HepG2 (cell line): ENCODE measurements around the gene FER1L5. TPM values are rescaled to one million over a fixed set of nuclear protein-coding genes. Genes with fewer than 3 reads are reported as not detected.

Source experiments
- DRAP1 ChIP-seq: IDR thresholded peaks from 2 replicates; pipeline ENCODE4 v1.6.1; 2016; ENCODE audit warnings: missing genetic modification reagents, missing compliant biosample characterization
- ELF3 ChIP-seq: IDR thresholded peaks from 2 replicates; pipeline ENCODE4 v1.6.1; 2016; ENCODE audit warnings: missing genetic modification reagents, missing compliant biosample characterization
- FOXA3 ChIP-seq: IDR thresholded peaks from 2 replicates; pipeline ENCODE4 v1.6.1; 2016; ENCODE audit warnings: missing genetic modification reagents, missing compliant biosample characterization
- GFI1 ChIP-seq: sonication (generic); formaldehyde crosslinking; IDR thresholded peaks from 2 replicates; pipeline ENCODE4 v1.5.0; 2020; ENCODE audit warnings: missing genetic modification reagents, mild to moderate bottlenecking, borderline replicate concordance
- HNF4A ChIP-seq: sonication (generic); formaldehyde crosslinking; IDR thresholded peaks from 2 replicates; pipeline ENCODE4 v1.4.0; 2020; ENCODE audit warnings: missing genetic modification reagents
- MEIS2 ChIP-seq: sonication (generic); formaldehyde crosslinking; IDR thresholded peaks from 2 replicates; pipeline ENCODE4 v1.9.0; 2021; ENCODE audit warnings: mild to moderate bottlenecking, missing genetic modification reagents
- NFE2L1 ChIP-seq: sonication (generic); formaldehyde crosslinking; IDR thresholded peaks from 2 replicates; pipeline ENCODE4 v1.4.0; 2020; ENCODE audit warnings: missing genetic modification reagents, mild to moderate bottlenecking, borderline replicate concordance
- SNRNP70 ChIP-seq: fragments of 200-400 bp; formaldehyde crosslinking; IDR thresholded peaks from 2 replicates; pipeline ENCODE4 v1.6.1; 2017; ENCODE audit warnings: mild to moderate bottlenecking, low read depth, low read length, moderate library complexity
- TBX2 ChIP-seq: sonication (generic); formaldehyde crosslinking; IDR thresholded peaks from 2 replicates; pipeline ENCODE4 v1.5.0; 2020; ENCODE audit warnings: missing genetic modification reagents, mild to moderate bottlenecking, borderline replicate concordance
- THRA ChIP-seq: sonication (generic); formaldehyde crosslinking; IDR thresholded peaks from 2 replicates; pipeline ENCODE4 v1.4.0; 2020; ENCODE audit warnings: missing genetic modification reagents, borderline replicate concordance
- TOE1 ChIP-seq: sonication (generic); formaldehyde crosslinking; IDR thresholded peaks from 2 replicates; pipeline ENCODE4 v1.4.0; 2020; ENCODE audit warnings: mild to moderate bottlenecking, missing genetic modification reagents
- XRCC5 ChIP-seq: fragments of 200-400 bp; formaldehyde crosslinking; optimal IDR thresholded peaks from 2 replicates; pipeline ENCODE3; 2017; ENCODE audit warnings: mild to moderate bottlenecking, low read length
- ZBTB39 ChIP-seq: sonication (generic); formaldehyde crosslinking; IDR thresholded peaks from 2 replicates; pipeline ENCODE4 v1.5.0; 2020; ENCODE audit warnings: missing genetic modification reagents
- ZBTB7A ChIP-seq: sonication (generic); formaldehyde crosslinking; IDR thresholded peaks from 2 replicates; pipeline ENCODE4 v1.8.0; 2022; ENCODE audit warnings: mild to moderate bottlenecking, missing genetic modification reagents
- ZFP36L1 ChIP-seq: sonication (generic); formaldehyde crosslinking; IDR thresholded peaks from 2 replicates; pipeline ENCODE4 v1.8.0; 2022; ENCODE audit warnings: mild to moderate bottlenecking, missing genetic modification reagents, moderate library complexity
- ZFX ChIP-seq: sonication (generic); formaldehyde crosslinking; IDR thresholded peaks from 2 replicates; pipeline ENCODE4 v1.4.0; 2020; ENCODE audit warnings: mild to moderate bottlenecking, low read depth, missing genetic modification reagents, moderate library complexity
- ZKSCAN5 ChIP-seq: sonication (generic); formaldehyde crosslinking; IDR thresholded peaks from 2 replicates; pipeline ENCODE4 v1.5.1; 2020; ENCODE audit warnings: mild to moderate bottlenecking, missing genetic modification reagents
- ZNF10 ChIP-seq: sonication (generic); formaldehyde crosslinking; IDR thresholded peaks from 2 replicates; pipeline ENCODE4 v1.4.0; 2020; ENCODE audit warnings: mild to moderate bottlenecking, low read depth, missing genetic modification reagents, borderline replicate concordance
- ZNF180 ChIP-seq: sonication (generic); formaldehyde crosslinking; IDR thresholded peaks from 2 replicates; pipeline ENCODE4 v1.4.0; 2020; ENCODE audit warnings: low read depth, missing genetic modification reagents, borderline replicate concordance
- ZNF652 ChIP-seq: IDR thresholded peaks from 2 replicates; pipeline ENCODE4 v1.6.1; 2016; ENCODE audit warnings: low read depth, borderline replicate concordance
- ZNF713 ChIP-seq: sonication (generic); formaldehyde crosslinking; IDR thresholded peaks from 2 replicates; pipeline ENCODE4 v1.4.0; 2020; ENCODE audit warnings: mild to moderate bottlenecking, missing genetic modification reagents
- ZNF768 ChIP-seq: sonication (generic); formaldehyde crosslinking; IDR thresholded peaks from 2 replicates; pipeline ENCODE4 v1.4.0; 2020; ENCODE audit warnings: missing genetic modification reagents
- polyA plus RNA-seq, 8 experiments: library from polyadenylated mRNA; depleted of rRNA in 3 of 8; stranded (reverse) in 7 of 8; unstranded in 1 of 8; fragments of >200 nt; fragmentation: Illumina TruSeq in 4 of 8; extraction: Trizol in 4 of 8; gene quantifications; 2 replicates each; pipeline versions ENCODE4 v1.2.1 to v1.2.3, GENCODE V29; 2011 to 2016; ENCODE audit warnings: low read depth in 4 of 8, missing spikeins in 1 of 8, mixed read lengths in 1 of 8; ENCODE audit not compliant: insufficient read depth in 1 of 8
- total RNA-seq, 5 experiments: library from RNA; depleted of rRNA; stranded (reverse); fragments of >200 nt; fragmentation: Illumina TruSeq; extraction: Trizol; gene quantifications; 2 replicates each; pipeline ENCODE4 v1.2.3, GENCODE V29; 2016; ENCODE audit warnings: low read depth in 1 of 5

FER1L5 gene
- total and polyA plus RNA-seq, 2 of the 13 experiments (the other 11 are each of a cell fraction or from before 2014, with no cell fraction given), result 0.02 to 0.08 TPM

GRCh38 chr2:96685577-96686459, 43.3 kb downstream of the FER1L5 start (continued):
- TF ChIP-seq ZBTB7A, result no peak
- peak; percentile 87 for TF ChIP-seq ZFX
- peak; percentile 43 for TF ChIP-seq XRCC5
- TF ChIP-seq ZNF180, result no peak
- TF ChIP-seq TBX2 (CRISPR knock-in tag), result peak; percentile 45; the same call in 1 of the 2 replicates
- TF ChIP-seq DRAP1, result 0 out of 2 replicates have a peak, but pooled peaks have one; percentile 41
- TF ChIP-seq ZNF768 (CRISPR knock-in tag), result no peak; the same call in 1 of the 2 replicates
- TF ChIP-seq NFE2L1 (CRISPR knock-in tag), result no peak; the same call in 1 of the 2 replicates
- TF ChIP-seq ZBTB39 (CRISPR knock-in tag), result no peak
- no peak for TF ChIP-seq ZNF713
- TF ChIP-seq HNF4A (CRISPR knock-in tag), result peak; percentile 75
- no peak; the same call in 1 of the 2 replicates for TF ChIP-seq FOXA3 (CRISPR knock-in tag)
- no peak for TF ChIP-seq ZKSCAN5 (CRISPR knock-in tag)
- TF ChIP-seq ZNF652, result peak; percentile 65; the same call in 1 of the 2 replicates
- peak; percentile 86 for TF ChIP-seq THRA (CRISPR knock-in tag)
- TF ChIP-seq ZNF10 (CRISPR knock-in tag), result no peak
- no peak for TF ChIP-seq SNRNP70
- TF ChIP-seq MEIS2 (CRISPR knock-in tag), result peak; percentile 67; the same call in 1 of the 2 replicates
- TF ChIP-seq GFI1, result no peak
- no peak; the same call in 1 of the 2 replicates for TF ChIP-seq TOE1
- peak; percentile 53; the same call in 1 of the 2 replicates for TF ChIP-seq ZFP36L1 (CRISPR knock-in tag)
- peak; percentile 52 for TF ChIP-seq ELF3 (CRISPR knock-in tag)
